ENCODE data around the gene GNG4. TPM values are rescaled to one million over a fixed set of nuclear protein-coding genes. Genes with fewer than 3 reads are reported as not detected.

The GNG4 gene
- total and polyA plus RNA-seq, 9 of the 15 experiments (the other 6 are each of a cell fraction or from before 2014, with no cell fraction given) = 0.06 to 0.58 (median 0.08) TPM; not detected in 4

GRCh38 chr1:235503403-235504121 lies 146.0 kb downstream of the GNG4 start:
- ChIA-PET CTCF (ENCODE audit: low intra/inter-chr PET ratio) (interaction anchor here (0.7 to 1.3 kb wide), 2 partner anchors 228 to 410 kb away, joined by 3 to 5 read pairs; no protein-coding TSS in a partner anchor), POLR2A (interaction anchor here (0.6 to 3.0 kb wide), 13 partner anchors 10 to 1062 kb away, joined by 3 to 29 read pairs (median 3); no protein-coding TSS in a partner anchor)
- H3K27ac ChIP-seq (ENCODE audit: extremely low read depth, low read depth, low read length) = peak overlapping the region; percentile 73
- H3K27me3 ChIP-seq (ENCODE audit: control insufficient read depth in 2 of 2, insufficient read depth in 2 of 2, low read length in 2 of 2) = no peaks in the 10 kb centered on the region
- ATAC-seq = peak; percentile 9
- DNase-seq (ENCODE audit: extremely low read depth in 1 of 4, low spot score in 3 of 4) = peak in 2 of 4 experiments; percentile 51 to 74
- peak overlapping the region; percentile 90 for H2AFZ ChIP-seq (ENCODE audit: low read depth, low read length)
- intact Hi-C loops (cut with micrococcal nuclease) (loop anchor here (1.0 to 10.0 kb wide), 6 partner anchors 61 to 899 kb away; partner anchors contain the start of genes ARID4B, GGPS1 and TOMM20), in situ Hi-C loops (cut with MboI) (no loop called here)
- peaks cover 18 to 21% of the 10 kb centered on the region in 2 experiments; a peak in 4 of 5 replicates for H3K4me1 ChIP-seq (replicated peaks in 1 of 2; ENCODE audit: control insufficient read depth in 2 of 2, insufficient read depth in 2 of 2, low read length in 2 of 2)
- peak; percentile 11 for FAIRE-seq
- peak overlapping the region; percentile 81 for H3K4me2 ChIP-seq (ENCODE audit: insufficient read depth, low read length)
- 1% methylated on average over 34 of the region's 49 CpGs for WGBS (ENCODE audit: insufficient coverage, low coverage, missing lambda C conversion rate)
- peak overlapping the region; percentile 76 to 95 for H3K9ac ChIP-seq (ENCODE audit: insufficient read depth in 1 of 2, low read depth in 2 of 2, low read length in 2 of 2)
- no peaks in the 10 kb centered on the region for H4K20me1 ChIP-seq (replicated peaks; ENCODE audit: control insufficient read depth, insufficient read depth, low read length)
- H3K36me3 ChIP-seq (ENCODE audit: control insufficient read depth, insufficient read depth, low read length) = 0 out of 3 replicates have a peak, but pooled peaks cover 4% of the 10 kb centered on the region
- BruUV-seq (replicated peaks) = no TSS peak
- H3K9me3 ChIP-seq (replicated peaks; ENCODE audit: control insufficient read depth, insufficient read depth, low read depth, low read length) = no peaks in the 10 kb centered on the region
- peaks cover 72% of the 10 kb centered on the region for H3K79me2 ChIP-seq (ENCODE audit: control insufficient read depth, insufficient read depth, low read length)
- H3K9me1 ChIP-seq (ENCODE audit: control insufficient read depth, insufficient read depth, low read length) = no peaks in the 10 kb centered on the region
- H3K4me3 ChIP-seq = peak overlapping the region; percentile 66
- TF ChIP-seq CC2D1A (IDR thresholded peaks at IDR 0.05) (no peak), RAD21 (CRISPR knock-in tag; conservative IDR thresholded peaks at IDR 0.05 in 1 of 2, IDR thresholded peaks at IDR 0.05 in 1 of 2) (no peak), EP300 (IDR thresholded peaks at IDR 0.05; ENCODE audit: low read length) (no peak), PBX2 (CRISPR knock-in tag; IDR thresholded peaks at IDR 0.05; ENCODE audit: low read depth) (no peak), PBX2 (tag; conservative IDR thresholded peaks at IDR 0.05; ENCODE audit: low read depth) (no peak), CUX1 (CRISPR knock-in tag; IDR thresholded peaks at IDR 0.05) (no peak), L3MBTL2 (IDR thresholded peaks at IDR 0.05) (no peak; the same call in 1 of the 2 replicates), HDGF (IDR thresholded peaks at IDR 0.05) (no peak), RFX1 (IDR thresholded peaks at IDR 0.05) (no peak), RAD51 (IDR thresholded peaks at IDR 0.05; ENCODE audit: borderline replicate concordance, low read depth) (no peak), ZFP30 (CRISPR knock-in tag; IDR thresholded peaks at IDR 0.05; ENCODE audit: borderline replicate concordance) (no peak), ERF (CRISPR knock-in tag; IDR thresholded peaks at IDR 0.05) (no peak)

Measured in K562 (cell line).